Measurements from ENCODE around the gene WDR72. TPM values are rescaled to one million over a fixed set of nuclear protein-coding genes. Genes with fewer than 3 reads are reported as not detected.

The WDR72 gene
- total RNA-seq, 3 donors from 2014 or later = 0.19 to 0.52 (median 0.41) TPM

- H3K36me3 ChIP-seq (ENCODE audit: low read depth) = no peaks in the 10 kb centered on the region
- H3K4me1 ChIP-seq (ENCODE audit: low read depth) = no peaks in the 10 kb centered on the region
- H3K9me3 ChIP-seq = no peaks in the 10 kb centered on the region
- DNase-seq (no peak), ATAC-seq (no peak)
- intact Hi-C loops (cut with DNase I, micrococcal nuclease) = no loop called here
- H3K4me3 ChIP-seq = no peak overlapping the region
- TF ChIP-seq, protein P1, sequence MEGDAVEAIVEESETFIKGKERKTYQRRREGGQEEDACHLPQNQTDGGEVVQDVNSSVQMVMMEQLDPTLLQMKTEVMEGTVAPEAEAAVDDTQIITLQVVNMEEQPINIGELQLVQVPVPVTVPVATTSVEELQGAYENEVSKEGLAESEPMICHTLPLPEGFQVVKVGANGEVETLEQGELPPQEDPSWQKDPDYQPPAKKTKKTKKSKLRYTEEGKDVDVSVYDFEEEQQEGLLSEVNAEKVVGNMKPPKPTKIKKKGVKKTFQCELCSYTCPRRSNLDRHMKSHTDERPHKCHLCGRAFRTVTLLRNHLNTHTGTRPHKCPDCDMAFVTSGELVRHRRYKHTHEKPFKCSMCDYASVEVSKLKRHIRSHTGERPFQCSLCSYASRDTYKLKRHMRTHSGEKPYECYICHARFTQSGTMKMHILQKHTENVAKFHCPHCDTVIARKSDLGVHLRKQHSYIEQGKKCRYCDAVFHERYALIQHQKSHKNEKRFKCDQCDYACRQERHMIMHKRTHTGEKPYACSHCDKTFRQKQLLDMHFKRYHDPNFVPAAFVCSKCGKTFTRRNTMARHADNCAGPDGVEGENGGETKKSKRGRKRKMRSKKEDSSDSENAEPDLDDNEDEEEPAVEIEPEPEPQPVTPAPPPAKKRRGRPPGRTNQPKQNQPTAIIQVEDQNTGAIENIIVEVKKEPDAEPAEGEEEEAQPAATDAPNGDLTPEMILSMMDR (IDR thresholded peaks at IDR 0.05) = no peak
Observed at GRCh38 chr15:53589520-53590057, 169.9 kb downstream of the WDR72 start.

DNA sequence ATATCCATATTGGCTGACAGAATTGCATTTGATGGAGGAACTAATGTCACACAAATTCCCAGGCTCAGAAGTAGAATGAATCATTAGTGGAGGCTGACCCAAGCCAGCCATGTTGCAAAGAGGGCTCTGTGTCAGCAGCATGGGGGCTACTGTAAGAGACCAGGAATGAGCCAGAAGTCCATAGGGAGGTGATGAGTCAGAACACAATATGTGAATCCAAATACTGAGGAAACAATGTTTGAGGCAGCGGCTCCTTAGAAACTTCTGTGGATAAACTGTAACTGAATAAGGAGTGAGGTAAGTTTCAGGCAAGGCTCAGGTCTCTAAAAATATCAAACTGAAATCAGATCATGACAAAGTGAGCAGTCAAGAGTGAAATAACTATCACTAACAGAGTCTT is 170.7 kb downstream of the WDR72 start:
- Histone ChIP-seq H3K4me3 (no peak overlapping the region), H3K4me1 (ENCODE audit: low read depth) (no peaks in the 10 kb centered on the region), H3K36me3 (ENCODE audit: low read depth) (no peaks in the 10 kb centered on the region), H3K9me3 (no peaks in the 10 kb centered on the region)
- DNase-seq = no peak
- ATAC-seq = no peak
- intact Hi-C loops (cut with DNase I, micrococcal nuclease) = no loop called here
- TF ChIP-seq, protein P1 (IDR thresholded peaks at IDR 0.05) = no peak

GRCh38 chr15:53586799-53587198 is 172.7 kb downstream of the WDR72 start:
- ATAC-seq (peak; percentile 99), DNase-seq (peak; percentile 57 to 81 (median 73))
- Histone ChIP-seq H3K4me1 (ENCODE audit: low read depth) (no peaks in the 10 kb centered on the region), H3K9me3 (no peaks in the 10 kb centered on the region), H3K36me3 (ENCODE audit: low read depth) (no peaks in the 10 kb centered on the region), H3K4me3 (no peak overlapping the region)
- TF ChIP-seq, protein P1 (IDR thresholded peaks at IDR 0.05) = peak; percentile 45
- intact Hi-C loops (cut with DNase I, micrococcal nuclease) = no loop called here

GRCh38 chr15:53581513-53581912 is 177.9 kb downstream of the WDR72 start:
- no peak overlapping the region for H3K4me3 ChIP-seq
- TF ChIP-seq, protein P1 (IDR thresholded peaks at IDR 0.05) = no peak
- no peaks in the 10 kb centered on the region for H3K36me3 ChIP-seq (ENCODE audit: low read depth)
- DNase-seq (no peak), ATAC-seq (no peak)
- intact Hi-C loops (cut with DNase I, micrococcal nuclease) = no loop called here
- H3K4me1 ChIP-seq (ENCODE audit: low read depth) = no peaks in the 10 kb centered on the region
- no peaks in the 10 kb centered on the region for H3K9me3 ChIP-seq

DNA sequence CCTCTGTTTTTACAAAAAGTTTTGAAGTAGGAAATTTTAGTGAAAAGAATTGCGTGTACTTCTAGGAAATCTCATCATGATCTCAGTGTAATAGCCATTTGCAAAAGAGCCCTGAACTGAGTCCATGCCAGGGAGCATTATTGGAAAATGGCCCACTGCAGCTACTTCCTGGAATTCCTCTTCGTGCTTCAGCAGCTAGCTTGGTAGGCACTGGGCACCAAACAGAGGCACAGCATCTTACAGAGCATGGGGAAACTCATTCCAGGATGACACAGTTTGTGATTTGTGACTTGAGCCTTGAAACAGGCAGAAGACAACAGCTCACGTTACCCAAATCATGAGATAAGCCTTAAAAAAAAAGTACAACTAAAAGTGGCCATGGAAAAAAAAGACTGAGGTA is 179.1 kb downstream of the WDR72 start:
- DNase-seq = peak in 1 of 3 donors; percentile 12

More for the DNA sequence above, 179.1 kb downstream of the WDR72 start:
- intact Hi-C loops (cut with DNase I, micrococcal nuclease) = no loop called here
- Histone ChIP-seq H3K9me3 (no peaks in the 10 kb centered on the region), H3K4me1 (ENCODE audit: low read depth) (no peaks in the 10 kb centered on the region), H3K4me3 (no peak overlapping the region), H3K36me3 (ENCODE audit: low read depth) (no peaks in the 10 kb centered on the region)
- no peak for ATAC-seq
- TF ChIP-seq, protein P1 (IDR thresholded peaks at IDR 0.05) = no peak

Data from mucosa of descending colon (tissue), 3 donors.